ENCODE data around the gene RSRC1.

DNA sequence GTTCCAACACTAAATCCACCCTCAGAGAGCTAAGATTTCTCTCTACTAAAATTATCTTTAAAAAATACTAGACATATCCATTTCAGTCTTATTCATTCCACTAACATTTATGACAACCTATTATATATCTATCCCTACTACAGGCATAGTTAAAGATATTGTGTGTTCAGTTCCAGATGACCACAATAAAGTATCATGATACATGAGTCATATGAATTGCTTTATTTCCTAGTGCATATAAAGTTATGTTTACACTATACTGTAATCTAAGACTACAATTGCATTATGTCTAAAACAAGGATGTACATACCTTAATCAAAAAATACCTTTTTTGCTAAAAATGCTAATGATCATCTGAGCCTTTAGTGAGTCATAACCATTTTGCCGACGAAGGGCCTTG, 23.1 kb upstream of the RSRC1 start:
- TF ChIP-seq, protein P1, sequence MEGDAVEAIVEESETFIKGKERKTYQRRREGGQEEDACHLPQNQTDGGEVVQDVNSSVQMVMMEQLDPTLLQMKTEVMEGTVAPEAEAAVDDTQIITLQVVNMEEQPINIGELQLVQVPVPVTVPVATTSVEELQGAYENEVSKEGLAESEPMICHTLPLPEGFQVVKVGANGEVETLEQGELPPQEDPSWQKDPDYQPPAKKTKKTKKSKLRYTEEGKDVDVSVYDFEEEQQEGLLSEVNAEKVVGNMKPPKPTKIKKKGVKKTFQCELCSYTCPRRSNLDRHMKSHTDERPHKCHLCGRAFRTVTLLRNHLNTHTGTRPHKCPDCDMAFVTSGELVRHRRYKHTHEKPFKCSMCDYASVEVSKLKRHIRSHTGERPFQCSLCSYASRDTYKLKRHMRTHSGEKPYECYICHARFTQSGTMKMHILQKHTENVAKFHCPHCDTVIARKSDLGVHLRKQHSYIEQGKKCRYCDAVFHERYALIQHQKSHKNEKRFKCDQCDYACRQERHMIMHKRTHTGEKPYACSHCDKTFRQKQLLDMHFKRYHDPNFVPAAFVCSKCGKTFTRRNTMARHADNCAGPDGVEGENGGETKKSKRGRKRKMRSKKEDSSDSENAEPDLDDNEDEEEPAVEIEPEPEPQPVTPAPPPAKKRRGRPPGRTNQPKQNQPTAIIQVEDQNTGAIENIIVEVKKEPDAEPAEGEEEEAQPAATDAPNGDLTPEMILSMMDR (IDR thresholded peaks at IDR 0.05; ENCODE audit: low read length): no peak
- TF ChIP-seq EZH2 (IDR thresholded peaks at IDR 0.05; ENCODE audit: borderline replicate concordance, low read length): no peak
